ENCODE results near the gene ITGA8.

The ITGA8 gene

DNA sequence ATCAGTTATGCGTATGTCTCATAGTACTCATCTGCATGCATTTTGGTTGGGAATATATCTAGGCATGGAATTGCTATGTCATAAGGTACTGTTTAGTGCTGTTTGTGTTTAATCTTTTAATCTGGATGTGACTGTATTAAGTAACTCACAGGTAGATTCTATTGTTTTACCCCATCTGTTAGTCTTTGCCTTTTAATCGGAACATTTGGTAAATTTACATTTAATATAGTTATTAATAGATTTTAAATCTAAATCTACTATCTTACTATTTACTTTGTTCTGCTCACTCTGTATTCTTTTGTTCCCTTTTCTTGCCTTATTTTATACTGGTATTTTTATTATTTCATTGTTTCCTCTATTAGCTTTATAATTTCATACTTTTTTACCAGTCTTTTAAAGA lies 10.6 kb upstream of the ITGA8 start:
- no peak for DNase-seq

DNA sequence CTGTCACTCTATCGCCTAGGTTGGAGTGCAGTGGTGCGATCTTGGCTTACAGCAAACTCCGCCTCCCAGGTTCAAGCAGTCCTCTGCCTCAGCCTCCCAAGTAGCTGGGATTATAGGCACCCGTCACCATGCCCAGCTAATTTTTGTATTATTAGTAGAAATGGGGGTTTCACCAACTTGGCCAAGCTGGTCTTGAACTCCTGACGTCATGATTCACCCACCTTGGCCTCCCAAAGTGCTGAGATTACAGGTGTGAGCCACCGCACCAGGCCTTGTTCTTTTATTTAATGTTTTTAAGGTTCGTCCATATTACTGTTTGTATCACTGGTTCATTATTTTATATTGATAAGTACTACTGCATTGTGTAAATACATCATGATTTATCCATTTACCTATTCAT lies 10.2 kb upstream of the ITGA8 start:
- DNase-seq: no peak

DNA sequence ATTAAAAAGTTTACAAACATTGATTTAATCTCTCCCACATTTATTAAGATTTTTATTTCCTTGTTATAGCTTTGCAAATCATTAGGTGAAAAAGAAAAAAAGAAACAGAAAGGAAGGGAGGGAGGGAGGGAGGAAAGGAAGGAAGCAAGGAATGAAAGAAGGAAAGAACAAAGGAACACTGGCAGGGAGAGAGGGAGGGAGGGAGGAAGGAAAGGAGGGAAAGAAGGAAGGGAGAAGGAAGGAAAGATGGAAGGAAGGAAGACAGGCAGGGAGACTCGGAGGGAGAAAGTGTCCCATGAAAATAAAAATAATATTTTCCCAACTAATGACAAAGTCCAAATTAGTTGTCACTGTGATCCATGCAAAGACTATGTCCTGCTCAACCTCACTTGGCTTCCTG lies 6.3 kb upstream of the ITGA8 start:
- no peak for DNase-seq

DNA sequence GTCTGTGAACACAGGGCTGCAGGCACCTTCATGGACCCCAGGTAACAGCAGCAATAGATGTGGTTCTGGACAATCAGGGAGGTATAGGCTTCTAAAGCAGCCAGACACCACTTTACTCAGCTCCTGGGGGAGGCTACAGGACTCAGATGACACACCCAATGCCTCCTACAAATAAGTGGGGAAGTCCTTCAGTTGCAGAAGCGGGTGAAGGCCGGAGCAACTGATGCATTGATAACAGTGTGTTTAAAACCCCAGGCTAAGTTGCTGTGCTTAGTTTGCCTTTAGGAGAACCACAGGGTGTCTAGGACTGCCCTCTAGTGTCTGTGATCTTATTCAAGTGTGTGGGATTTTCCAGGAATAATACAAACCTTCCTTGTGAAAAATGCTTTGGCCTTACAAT lies 5.9 kb upstream of the ITGA8 start:
- no peak for DNase-seq

DNA sequence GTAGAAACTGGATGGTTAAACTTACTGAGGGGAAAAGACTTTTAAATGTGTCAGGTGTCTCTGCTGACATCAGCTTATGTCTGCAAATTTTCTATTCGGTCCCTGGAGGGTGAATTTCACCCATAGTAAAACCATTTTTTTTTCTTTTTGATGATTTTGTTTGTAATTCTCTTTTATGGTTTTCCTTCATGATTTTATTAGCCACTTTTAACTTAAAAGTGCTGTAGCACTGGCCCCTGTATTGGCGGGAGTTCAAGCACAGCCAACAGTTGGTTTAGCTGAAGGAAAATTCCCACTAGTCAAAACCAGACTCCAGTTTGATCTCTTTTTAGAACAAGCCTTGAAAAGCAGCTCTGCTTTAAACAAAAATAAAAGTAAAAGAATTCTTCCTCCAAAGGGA lies 5.0 kb upstream of the ITGA8 start:
- DNase-seq: no peak

DNA sequence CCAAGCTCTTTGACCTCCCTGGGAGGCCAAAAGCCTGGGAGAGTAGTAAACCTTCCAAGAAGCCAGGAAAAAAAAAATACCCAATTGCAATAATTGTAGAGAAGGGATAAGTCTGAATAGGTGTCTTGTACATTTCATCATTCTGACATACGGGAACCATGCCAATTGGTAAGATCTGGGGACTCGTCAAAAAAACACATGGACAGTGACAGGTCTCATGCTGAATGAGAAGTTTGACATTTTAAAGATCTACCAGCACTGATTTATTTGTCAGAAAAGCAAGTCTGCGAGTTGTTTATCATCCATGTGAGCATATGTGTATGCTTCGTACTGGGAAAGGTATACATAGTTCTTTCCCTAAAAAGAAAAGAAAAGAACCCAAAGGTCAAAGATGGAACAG lies 4.1 kb upstream of the ITGA8 start:
- DNase-seq: no peak

DNA sequence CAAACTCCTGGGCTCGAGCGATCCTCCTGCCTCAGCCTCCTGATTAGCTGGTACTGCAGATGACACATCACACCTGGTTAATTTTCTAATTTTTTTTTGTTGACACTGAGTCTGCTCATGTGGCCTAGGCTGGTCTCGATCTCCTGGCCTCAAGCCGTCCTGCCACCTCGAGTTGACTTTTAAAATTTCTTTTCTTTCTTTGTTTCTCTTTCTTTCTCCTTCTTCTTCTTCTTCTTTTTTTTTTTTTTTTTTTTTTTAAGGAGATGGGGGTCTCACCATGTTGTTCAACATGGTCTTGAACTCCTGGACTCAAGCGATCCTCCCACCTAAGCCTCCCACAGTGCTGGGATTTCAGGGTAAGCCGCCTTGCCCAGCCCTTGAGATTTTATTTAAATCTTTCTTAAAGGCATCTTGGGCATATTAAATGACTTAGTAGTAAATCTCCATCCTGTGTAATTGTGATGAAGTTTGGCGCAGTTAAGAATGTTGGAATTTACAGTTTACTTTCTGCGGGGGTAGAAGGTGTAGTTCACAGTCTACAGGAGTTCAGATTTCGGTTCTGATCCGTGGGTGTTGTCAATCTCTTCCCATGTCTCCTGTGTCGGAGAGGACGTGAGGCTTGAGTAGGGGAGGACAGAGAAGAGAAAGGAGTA lies 1.0 kb upstream of the ITGA8 start:
- DNase-seq: no peak

DNA sequence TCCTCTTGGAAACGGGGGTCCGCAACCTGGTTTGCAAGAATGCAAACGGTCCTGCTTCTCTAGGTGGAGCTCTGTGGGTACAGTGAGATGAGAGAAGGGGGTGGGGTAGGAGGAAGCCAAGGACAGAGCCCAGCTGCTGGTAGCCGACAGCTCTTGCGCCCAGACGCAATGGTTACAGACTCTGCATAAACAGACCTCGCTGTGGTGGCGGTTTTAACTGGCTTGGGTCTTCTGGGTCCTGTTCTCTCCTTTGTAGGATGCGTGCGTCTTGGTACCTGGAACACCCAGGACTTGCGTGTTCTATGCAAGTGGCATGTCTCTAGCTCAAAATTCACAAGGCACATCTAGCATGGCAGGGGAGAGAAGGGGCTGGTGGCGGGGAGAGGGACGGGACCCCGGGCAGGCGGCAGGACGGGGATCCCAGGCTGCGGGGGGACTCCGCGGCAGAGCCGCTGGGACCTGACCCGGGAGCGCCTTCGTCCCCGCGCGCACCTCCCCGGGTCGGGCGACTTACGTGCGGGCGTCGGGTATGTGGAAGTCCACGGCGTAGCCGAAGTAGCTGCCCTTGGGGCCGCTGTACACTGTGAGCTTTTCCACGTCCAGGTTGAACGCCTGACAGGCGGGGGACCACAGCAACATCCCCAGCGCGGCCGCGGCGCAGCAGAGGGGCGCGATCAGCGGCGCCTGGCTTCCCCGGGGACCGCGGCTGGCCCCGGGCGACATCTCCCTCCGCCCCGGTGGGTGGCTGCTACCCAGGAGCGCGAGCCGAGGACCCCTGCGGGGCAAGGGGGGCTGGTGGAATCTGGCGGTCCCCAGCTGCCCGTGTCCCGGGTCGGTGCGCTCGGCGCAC lies 448 bp downstream of the ITGA8 start:
- peak; percentile 66 for DNase-seq

DNA sequence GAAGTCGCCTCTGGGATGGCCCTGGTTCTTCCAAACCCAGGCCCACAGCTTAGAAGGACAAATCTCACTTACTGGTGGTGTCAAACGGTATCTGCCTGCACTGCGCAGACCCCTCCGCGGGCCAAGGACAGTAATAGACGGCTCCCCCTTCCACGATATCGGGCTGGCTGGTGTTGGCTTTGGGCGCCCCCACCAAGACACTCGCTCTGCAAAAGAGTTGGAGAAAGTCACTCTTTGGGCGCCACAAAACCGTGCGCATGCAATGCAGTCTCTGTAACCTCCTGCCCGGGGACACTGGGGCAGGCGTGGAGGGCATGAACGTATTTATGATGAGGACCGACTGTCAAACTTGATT lies 1.1 kb downstream of the ITGA8 start:
- no peak for DNase-seq

DNA sequence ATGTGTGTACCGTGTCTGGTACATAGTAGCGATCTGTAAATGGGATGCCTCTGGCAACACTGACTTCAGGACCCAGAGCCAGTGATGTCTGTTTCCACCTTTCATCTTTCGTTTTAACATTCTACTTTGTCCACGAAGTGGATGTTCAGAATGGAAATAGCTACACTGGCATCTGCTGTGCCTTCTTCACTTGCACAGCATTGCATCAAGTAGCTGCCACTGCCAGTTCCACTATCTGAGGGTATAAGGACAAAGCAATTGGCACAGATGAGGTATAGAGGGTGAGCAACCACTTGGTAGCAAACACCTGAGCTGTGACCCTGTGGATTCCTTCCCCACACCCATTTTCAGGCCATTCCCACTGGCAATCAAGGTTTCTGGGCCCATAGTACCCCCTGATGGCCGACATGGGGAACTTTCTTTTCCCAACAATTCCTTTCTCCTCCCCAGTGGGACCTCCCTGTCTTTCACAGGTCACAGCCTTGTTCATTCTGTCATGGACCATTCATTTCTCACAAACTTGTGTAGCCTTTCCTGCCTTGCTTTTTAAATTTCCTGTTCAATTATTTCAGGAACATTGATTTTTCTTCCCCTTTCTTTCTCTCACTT lies 4.0 kb downstream of the ITGA8 start:
- no peak for DNase-seq

DNA sequence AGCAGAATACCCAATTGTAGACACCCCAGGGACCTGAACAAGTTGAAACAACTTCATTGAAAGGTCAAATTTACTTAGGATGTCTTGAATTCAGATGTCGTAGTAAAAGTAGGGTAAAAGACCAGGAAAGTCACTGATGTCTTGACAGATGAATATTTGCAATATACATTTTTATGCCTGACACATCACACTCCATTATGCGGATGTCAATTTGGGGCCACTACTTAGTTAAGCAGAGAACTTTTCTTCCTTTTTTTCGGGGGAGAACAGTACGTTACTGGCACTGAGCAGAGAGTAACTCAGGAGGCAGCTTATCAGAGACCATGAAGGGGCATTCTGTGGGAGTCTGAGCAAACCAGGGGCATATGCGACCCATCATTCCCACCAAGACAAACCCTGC lies 4.9 kb downstream of the ITGA8 start:
- DNase-seq: no peak

DNA sequence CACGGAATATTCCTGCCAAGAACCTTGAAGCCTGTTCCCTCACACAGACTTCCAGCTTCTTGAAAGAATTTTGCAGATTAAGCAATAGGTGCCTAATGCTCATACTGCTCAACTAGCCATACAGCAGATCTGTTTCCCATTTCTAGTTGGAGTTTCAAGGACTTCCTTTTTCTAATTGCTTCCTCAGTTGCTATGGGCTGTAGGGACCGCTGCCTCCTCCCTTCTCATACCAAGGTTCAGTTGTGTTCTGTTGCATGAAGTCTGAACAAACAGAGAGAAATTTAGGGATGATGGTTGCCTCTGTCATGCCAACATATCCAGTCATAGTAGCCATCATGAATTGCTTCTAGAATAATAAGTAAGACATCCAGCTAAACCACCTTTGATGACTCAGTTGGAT lies 6.8 kb downstream of the ITGA8 start:
- no peak for DNase-seq

DNA sequence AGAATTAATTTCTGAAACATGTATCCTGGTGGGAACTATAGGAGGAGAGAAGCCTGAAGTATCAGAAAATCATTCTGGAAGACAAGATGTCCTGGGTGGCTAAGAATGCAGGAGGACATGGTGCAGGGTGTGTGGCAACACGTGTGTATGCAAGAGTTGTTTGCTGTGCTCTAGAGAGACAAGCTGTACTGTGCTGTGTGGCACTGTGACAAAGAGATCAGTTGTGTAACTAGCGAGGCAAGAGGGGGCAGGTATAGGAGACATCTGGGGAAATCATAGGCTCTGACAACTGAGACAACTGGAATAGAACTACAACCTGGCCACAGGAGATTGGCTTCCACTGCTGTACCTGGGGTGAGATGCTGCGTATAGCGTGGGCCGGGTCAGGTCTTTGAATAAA lies 9.3 kb downstream of the ITGA8 start:
- no peak for DNase-seq

DNA sequence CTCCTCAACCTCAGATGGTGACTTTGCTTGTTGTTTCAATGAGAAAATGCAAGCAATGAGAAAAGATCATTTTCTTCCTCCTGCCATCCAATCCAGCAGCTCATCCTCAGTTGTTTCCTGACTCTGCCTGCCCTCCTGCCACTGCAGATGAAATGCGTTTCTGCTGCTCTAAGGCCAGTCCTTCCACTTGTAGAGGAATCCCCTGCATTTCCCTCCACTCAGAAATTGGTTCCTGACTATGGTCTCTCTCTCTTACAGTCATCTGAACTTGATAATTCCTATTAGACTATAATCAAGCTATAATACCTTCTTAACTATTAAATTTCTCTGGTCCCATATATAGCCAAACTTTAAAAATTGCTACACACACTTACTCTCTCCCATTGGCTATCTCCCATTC lies 14.4 kb downstream of the ITGA8 start:
- no peak for DNase-seq

DNA sequence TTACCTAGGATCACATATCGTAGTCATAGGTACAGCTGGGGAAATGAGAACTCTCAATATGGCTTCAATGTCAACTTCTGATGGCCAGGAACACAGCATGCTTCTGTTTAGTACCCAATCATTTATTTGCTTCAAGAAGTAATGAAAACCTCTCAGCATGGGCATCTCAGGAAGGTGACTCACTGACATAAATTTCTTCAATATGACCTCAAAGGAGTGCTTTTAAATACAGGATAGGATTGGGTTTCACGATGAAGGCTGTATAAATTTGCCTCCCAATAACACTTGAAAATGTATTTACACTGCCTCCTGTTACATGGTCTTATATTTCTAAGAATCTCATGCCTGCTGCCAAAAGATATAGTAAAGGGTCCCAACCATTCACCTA lies 15.1 kb downstream of the ITGA8 start:
- DNase-seq: no peak

DNA sequence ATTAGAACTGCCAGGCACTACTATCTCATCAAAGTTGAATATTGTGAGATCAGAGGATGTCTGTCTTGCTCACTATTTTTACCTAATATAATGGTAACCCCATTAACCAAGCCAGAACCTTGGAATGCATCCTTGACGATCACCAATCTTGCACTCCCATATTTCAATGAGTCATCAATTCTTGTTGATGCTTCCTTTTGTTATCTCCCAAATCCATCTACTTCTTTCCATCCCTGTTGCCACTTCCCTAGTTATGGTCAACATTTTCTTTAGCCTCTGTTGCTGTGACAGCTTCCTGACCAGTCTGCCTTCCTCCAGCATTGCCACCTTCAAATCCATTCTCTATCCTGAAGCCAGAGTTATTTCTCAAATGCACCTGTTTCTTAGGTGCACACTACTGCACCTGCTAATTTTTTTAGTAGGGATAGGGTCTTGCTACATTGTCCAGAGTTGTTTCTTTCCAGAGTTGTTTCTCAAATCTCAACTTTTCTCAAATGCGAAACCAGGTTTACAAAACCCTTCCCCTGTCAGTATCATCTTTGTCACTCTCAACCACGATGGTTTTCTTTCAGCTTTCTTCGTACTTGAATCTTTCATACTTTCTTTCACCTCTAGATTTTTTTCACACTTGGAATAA lies 15.7 kb downstream of the ITGA8 start:
- no peak for DNase-seq

DNA sequence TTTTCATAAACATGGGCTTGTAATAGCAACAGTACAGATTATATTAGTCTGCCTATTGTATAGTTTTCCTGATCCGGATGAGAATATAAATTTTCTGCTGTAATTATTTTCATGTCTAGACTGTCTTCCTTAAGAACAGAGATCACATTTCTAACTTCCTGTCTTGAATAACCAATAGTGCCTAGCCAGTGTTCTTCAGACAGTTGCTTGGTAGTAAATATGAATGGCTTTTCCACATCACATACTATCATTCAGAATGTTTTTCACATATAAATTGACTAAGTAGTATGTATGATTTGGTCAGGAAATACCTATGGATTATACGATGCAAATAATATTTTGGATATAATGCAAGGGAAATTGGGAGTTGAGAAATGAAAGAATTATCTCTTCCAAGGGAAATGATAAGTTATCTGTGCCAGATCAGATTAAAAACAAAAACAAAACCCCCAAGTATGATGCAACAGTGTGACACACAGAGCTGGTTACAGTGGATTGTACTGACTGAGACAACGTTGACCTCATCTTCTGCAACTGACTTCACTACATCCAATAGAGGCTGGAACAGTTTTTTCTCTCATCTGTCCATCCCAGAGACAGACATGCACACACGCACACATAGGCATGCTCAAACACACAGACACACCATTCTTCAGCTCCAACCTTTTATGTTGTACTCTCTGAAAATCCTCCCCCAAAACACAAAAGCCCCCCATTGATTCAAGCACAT lies 16.4 kb downstream of the ITGA8 start:
- no peak for DNase-seq

DNA sequence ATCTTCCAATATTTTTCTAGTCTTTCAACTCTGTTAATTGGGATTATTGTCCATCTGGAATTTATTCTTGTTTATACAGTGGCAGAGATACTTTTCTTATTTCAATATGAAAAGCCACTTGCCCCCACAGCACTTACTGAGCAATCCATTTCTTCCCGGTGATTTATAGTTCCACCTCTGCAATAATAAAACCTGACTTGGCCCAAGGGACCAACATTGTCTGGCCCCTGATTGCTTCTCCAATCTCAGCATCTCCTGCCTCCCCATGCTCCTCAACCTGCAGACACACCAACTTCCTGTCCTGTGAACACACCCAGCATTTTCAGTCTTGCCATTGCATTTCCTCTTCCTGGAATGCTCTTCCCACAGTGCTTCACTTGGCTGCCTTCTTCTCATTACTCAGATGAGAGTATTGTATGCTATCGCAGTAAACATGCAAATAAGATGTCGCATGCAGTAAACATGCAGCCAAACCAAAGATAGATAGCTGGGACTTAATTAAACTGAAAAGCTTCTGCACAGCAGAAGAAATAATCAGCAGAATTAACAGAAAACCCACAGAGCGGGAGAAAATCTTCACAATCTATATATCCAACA lies 19.5 kb downstream of the ITGA8 start:
- no peak for DNase-seq

DNA sequence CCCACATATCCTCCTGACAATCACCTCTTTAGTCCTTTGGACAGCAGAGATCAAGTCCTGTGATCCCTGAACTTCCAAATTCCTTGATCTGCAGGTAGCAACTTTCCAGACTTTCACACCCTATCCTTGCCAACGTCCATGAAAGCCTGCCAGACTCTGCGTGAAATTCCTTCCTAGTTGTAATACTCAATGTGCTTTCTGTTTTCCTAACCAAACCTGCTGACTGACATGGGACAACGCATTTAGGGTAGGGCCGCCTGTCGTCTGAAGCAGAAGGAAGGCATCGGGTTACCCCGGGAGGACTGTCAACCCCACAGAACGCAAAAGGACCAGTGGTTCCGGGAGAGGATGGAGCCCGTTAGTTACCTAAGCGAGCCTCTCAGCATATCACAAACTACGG lies 23.9 kb downstream of the ITGA8 start:
- no peak for DNase-seq

DNA sequence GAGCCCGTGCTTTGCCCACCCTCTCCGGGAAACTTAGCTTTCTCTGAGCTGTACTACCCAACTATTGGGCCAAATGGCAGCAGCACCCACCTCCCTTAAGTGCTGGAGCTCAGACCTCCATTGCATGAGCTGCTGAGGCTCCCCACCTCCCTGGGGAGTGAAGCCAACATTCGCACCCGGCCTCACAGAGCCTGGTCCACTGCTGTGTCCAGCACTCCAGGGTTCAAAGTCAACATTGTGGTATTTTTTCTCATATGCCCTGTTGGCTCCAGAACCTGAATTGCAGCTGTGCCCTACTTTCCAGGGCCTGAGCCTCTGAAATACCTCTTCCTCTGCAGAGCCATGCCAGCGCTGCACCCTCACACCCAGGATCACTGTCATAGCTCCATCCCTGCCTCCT lies 29.7 kb downstream of the ITGA8 start:
- DNase-seq: no peak

DNA sequence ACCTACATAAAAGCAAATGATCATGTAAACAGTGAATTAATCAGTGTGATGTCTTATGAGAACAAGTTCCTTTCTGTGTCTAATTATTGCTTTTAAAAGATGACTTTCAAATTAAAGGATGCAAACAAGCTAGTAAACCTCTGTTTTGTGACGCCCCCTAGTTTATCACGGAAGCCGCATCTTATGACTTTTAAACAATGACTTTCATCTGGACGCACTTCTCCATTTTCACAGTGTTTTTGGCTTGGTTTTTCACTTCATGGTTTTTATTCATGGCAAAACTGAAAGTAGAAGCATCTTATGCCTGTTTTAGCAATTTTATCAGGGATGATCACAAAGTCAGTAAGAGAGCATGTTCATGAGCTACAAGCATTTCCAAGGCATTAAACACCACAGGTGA lies 35.0 kb downstream of the ITGA8 start:
- DNase-seq: no peak

DNA sequence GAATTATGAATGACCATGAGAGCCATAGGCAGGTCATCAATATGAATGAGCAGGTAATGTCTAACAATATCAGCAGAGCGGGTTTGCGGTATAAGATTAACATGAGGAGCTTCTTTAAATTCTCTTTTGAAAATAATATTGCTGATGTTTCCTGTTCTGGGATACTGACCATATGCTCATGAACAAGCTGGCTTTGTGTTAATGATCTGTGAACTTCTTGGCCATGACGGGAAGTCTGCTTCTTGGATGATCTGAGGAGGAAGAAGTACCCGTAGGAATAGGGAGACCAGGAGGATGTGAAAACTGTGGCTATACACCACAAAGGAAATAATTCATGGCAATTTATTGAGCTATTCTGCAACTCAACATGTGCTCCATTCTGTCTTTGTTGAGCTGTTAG lies 38.6 kb downstream of the ITGA8 start:
- DNase-seq: no peak

DNA sequence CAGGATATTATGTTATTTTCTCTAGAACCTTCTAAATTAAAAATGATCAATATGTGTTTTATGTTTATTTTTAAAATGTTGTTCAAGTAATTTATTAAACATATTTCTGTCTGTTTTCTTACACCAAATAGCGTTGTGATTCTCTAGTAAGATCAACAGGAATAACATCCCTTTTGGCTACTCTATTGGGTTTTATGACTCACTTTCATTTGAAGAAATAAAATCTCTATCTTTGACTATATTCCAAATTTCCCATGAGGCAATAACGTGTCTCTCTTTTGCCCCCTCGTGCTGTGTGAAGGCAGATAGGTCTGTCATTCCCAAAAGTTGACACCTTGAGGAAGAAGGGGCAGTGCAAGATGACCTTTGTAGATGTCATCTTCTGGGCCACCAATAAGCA lies 40.9 kb downstream of the ITGA8 start:
- no peak for DNase-seq
